T47D (cell line): ENCODE data around the gene TH.
"Not testable (repeated sequence)": the region's sequence is repeated elsewhere in the genome, so short reads cannot be mapped to it uniquely, and the experiment has no call there.

Experiments
- DNase-seq, 2 experiments: peaks; one replicate each; pipeline versions ENCODE4 v3.0.0 to v3.0.0-alpha.2; 2011 to 2012; ENCODE audit warnings: low read depth in 1 of 2, low spot score in 1 of 2
- JUND ChIP-seq: IDR thresholded peaks from 2 replicates; pipeline ENCODE4 v1.6.1; 2012; ENCODE audit warnings: low read depth
- in situ Hi-C: cut with HindIII; loops from 2 replicates; pipeline ENCODE4 v1.10.0; 2016; ENCODE audit warnings: low sequenced_read_pairs, low pct_unique_long_range_greater_than_20kb

Gene TH

GRCh38 chr11:2188745-2189144 is 17.1 kb upstream of the TH start:
- in situ Hi-C loops = no loop called here
- DNase-seq = no peak
- TF ChIP-seq JUND = no peak

DNA sequence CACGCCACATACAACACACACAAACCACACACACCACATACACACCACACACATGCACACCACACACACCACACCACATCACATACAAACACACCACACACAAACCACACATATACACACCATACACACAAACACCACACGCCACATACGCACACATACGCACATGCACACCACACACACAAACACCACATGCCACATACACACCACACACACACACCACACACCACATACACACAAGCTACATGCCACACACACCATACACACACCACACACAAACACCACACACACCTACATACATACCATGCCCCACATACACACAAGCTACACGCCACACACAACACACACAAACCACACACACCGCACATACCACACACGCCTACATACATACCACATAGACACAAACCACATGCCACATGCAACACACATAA is 15.7 kb upstream of the TH start:
- no peak for TF ChIP-seq JUND
- in situ Hi-C loops = no loop called here
- DNase-seq = no peak

GRCh38 chr11:2186669-2187279 is 15.2 kb upstream of the TH start:
- in situ Hi-C loops = no loop called here
- DNase-seq = peak; percentile 71 to 76
- TF ChIP-seq JUND = no peak

DNA sequence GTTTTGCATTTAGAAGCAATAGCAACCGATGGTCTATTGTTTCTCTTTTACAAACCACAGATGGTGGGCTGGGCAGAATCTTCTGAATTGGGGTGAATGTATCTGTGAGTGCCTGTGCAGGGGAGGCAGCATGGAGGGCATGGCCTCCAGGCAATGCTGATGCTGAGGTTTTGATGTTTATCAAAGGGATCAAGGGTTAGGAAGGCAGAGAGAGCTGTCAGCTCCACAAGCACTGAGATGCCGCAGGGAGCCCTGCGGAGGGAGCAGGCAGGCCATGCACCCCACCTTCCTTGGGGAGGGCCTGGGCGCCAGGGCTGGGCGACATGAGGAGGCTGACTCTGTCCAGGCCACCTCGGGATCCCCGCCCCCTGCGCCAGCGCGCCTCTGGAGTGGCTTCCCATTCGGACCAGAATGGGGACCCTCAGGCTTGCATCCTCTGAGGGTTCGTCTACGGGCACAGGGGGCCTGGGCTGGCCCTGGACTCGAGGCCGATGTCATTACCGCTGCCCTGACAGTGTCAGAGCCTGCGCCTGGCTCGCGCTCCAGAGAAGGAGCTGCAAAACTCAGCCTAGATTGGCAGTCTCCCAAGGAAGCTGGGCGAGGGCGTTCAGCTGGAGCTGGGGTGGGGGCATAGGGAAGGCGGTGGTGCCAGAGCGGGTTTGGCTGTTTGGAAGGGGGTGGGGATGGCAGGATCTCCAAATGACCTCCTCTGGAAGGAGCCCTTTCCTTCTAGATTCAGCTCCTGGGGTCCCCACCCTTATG is 13.9 kb upstream of the TH start:
- no peak for TF ChIP-seq JUND
- in situ Hi-C loops = no loop called here
- DNase-seq = no peak

- in situ Hi-C loops = no loop called here
- TF ChIP-seq JUND = no peak
- DNase-seq = no peak
These were observed 11.3 kb upstream of the TH start for GRCh38 chr11:2182692-2183474.

DNA sequence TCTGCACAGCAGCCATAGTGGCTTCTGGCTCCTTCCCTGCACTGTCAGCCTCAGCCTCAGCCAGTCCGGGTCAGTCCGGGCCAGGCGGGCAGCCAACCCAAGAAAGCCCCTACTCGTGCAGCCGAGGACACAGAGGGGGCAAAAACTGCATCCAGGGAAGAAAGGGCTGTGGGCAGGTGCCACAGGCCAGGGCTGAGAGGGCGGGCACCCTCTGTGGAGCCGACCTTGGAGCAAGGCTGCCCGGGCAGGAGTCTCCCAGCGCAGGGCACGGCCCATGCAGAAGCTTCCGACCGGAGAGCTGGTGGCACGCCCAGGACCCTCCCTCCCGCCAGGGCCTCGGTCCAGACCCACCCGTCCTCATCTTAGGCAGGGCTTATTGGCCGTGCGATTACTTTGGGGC is 10.5 kb upstream of the TH start:
- in situ Hi-C loops = no loop called here
- no peak for DNase-seq
- no peak for TF ChIP-seq JUND

- DNase-seq = no peak
- in situ Hi-C loops = no loop called here
- TF ChIP-seq JUND = no peak
These were observed 9.3 kb upstream of the TH start for GRCh38 chr11:2180789-2181370.

- no peak for TF ChIP-seq JUND
- no peak for DNase-seq
- in situ Hi-C loops = no loop called here
These were observed 8.7 kb upstream of the TH start for GRCh38 chr11:2180347-2180746.

DNA sequence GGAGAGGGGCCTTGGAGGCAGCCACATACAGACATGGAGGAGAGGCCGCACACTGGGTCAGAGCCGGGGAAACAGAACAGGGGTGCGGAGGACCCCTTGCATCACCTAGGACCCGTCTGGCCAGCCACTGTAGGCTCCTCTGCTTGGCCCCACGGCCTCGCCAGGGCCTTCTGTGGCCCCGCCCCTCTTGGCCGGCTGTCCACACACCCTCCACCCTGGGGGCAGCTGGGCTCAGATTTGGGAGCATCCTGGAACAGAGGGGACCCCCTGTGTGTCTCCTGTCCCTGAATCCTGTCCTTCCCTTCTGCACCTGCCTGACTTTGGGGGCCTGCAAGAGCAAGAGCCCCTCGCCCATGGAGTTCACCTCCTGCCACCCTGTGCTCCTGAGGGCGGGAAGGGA is 7.9 kb upstream of the TH start:
- DNase-seq = no peak
- in situ Hi-C loops = no loop called here

GRCh38 chr11:2178906-2179494 is 7.4 kb upstream of the TH start:
- TF ChIP-seq JUND = no peak
- no peak for DNase-seq
- in situ Hi-C loops = no loop called here

More for the DNA sequence above, 7.9 kb upstream of the TH start:
- no peak for TF ChIP-seq JUND

- DNase-seq, in situ Hi-C loops: not testable (repeated sequence)
These were observed 6.6 kb upstream of the TH start for GRCh38 chr11:2178055-2178773.

- in situ Hi-C loops = no loop called here
- no peak for TF ChIP-seq JUND
- DNase-seq = no peak
These were observed 5.5 kb upstream of the TH start for GRCh38 chr11:2177076-2177475.
